ENCODE data around the gene CELA2B.

The CELA2B gene

GRCh38 chr1:15526490-15527339 is 50.8 kb downstream of the CELA2B start, which contains the start of gene DNAJC16:
DNAJC16 (plus strand) TSS chr1:15526848; CDS start chr1:15529106, 2,258 bp downstream.
- peak; percentile 100 for DNase-seq

GRCh38 chr1:15531003-15531402 is 55.1 kb downstream of the CELA2B start:
- DNase-seq, result no peak

GRCh38 chr1:15531682-15532081 is 55.8 kb downstream of the CELA2B start:
- DNase-seq, result peak; percentile 64

- DNase-seq, result no peak
These were observed 62.9 kb downstream of the CELA2B start for GRCh38 chr1:15538771-15539170.

- no peak for DNase-seq
These were observed 64.3 kb downstream of the CELA2B start for GRCh38 chr1:15540186-15540585.

Measured in activated CD4-positive, alpha-beta T cell treated with anti-CD3 and anti-CD28 coated beads, Interleukin-2, amount 50 U/mL, for 16 hours (primary cell).